GM21723 (cell line): Measurements from ENCODE around the gene EBF3.

Experiments used
- ATAC-seq: cut with Tn5 transposase; IDR thresholded peaks from one replicate; pipeline ENCODE4 v1.9.1; 2021; ENCODE audit warnings: mild to moderate bottlenecking, moderate library complexity; ENCODE audit not compliant: unreplicated experiment

Gene EBF3

GRCh38 chr10:129876838-129877237 is 87.2 kb downstream of the EBF3 start:
- no peak for ATAC-seq

- ATAC-seq = no peak
These were observed 87.9 kb downstream of the EBF3 start for GRCh38 chr10:129875993-129876726.

DNA sequence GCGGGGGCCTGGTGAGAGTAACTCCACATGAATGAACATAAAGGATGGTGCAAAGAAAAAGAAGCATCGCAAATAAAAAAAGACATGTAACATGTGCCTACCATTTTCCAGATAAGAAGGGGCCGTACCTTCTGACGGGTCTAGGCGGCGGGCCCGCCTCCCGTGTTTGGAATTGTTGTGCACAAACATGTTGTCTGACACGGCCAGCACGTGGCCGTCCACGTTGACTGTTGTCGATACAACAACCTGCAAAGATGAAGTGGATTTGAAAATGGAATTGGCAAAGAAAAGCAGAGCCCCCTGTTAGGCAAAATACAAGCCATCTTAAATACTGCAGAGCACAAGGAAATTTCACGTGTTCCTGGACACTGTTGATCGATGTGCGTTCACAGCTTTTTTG is 90.7 kb downstream of the EBF3 start:
- ATAC-seq = no peak

- no peak for ATAC-seq
These were observed 92.1 kb downstream of the EBF3 start for GRCh38 chr10:129871966-129872365.

GRCh38 chr10:129870961-129871621 is 93.0 kb downstream of the EBF3 start:
- no peak for ATAC-seq

- no peak for ATAC-seq
These were observed 93.7 kb downstream of the EBF3 start for GRCh38 chr10:129870474-129870757.

DNA sequence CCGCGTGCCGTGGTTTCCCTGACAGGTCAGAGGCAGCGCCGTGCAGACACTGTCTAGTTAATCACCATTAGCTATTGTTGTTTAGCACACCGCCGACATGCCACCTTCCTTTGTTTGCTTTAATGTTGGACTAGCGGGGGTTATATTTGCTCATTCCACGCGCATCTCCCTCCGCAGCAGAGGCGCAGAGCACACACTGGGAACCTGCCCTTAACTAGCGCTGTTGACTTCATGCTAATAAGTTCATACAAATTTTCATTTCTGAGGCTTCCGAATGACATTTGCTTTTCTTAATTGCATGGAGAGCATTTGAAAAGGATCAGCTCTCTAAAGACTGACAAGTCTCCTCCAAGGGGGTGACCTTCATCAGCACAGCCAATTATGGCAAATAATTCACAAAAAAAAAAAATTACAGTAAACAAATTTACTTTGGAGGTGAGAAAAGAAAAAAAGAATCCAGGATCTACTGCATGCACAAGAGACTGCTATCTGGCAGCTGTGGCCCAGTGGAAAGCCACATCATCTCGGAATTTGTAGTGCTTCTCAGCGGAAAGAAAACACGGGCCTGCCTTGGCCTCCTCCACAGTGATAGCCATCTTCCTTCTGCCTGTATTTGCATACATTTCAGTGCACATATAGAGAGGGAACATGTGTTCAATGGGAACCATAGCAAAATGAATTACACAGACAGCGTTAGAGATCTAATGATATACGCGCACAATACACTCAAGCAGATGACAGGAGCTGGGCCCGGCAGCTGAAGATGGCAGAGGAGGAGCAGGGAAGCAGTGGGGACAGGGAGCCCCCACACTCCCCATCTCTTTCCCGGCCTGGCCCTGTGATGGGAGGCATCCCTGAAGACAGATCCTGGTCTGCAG is 94.2 kb downstream of the EBF3 start:
- ATAC-seq = no peak

GRCh38 chr10:129868449-129869035 is 95.5 kb downstream of the EBF3 start:
- no peak for ATAC-seq

DNA sequence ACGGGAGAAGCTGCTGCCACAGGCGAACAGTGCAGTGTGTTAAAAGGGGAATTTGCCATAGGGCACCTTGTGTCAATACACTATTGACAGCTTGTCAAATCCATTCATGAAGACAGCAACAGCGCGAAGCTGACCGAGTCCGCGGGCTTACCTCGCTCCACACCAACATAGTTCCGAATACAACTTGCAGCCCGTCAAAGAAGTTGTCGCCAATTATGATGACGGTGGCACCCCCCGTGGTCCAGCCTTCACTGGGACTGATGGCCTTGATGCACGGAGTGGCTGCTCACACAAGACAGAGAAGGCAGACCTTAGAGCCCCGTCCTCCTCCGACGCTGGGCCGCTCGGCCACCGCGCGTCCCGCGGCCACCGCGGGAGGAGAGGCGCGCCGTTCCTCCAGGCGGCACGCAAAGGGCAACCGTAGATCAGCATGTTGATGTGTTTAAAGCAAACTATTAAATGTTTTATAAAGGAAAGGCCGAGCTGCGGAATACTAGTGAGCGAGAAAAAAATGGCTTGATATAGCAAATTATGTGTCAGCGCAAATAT is 96.4 kb downstream of the EBF3 start:
- no peak for ATAC-seq

DNA sequence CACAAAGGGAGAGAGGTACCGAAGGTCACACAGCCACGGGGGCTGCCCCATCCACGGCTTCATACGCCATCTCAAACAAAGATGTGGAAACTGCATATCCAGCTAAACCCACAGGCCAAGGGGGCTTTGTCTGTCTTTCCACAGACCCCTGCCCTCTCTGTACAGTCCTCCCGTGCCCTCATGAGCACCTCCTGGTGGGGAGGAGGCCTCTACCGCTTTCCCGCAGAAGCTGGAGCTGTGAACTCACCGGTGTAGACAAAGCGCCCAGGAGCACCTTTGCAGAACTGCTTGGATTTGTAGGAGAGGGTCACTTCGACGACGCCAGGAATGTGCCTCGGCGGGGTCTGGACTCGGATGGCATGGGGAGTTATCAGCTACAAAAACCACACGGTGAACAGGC is 97.2 kb downstream of the EBF3 start:
- ATAC-seq = no peak

DNA sequence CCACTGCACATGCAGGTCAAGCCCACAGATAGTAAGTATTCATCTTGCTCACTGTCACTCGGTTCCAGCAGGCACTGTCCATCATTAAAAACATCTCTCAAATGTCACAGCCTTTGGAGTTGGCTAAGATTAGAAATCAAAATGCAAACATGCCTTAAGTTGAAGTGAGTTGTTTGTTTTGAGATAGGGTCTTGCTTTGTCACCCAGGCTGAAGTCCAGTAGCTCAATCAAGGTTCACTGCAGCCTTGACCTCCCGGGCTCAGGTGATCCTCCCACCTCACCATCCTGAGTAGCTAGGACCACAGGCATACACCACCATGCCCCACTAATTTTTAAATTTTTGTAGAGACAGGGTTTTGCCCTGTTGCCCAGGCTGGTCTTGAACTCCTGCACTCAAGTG is 98.1 kb downstream of the EBF3 start:
- ATAC-seq = no peak

- no peak for ATAC-seq
These were observed 98.7 kb downstream of the EBF3 start for GRCh38 chr10:129865413-129865812.

DNA sequence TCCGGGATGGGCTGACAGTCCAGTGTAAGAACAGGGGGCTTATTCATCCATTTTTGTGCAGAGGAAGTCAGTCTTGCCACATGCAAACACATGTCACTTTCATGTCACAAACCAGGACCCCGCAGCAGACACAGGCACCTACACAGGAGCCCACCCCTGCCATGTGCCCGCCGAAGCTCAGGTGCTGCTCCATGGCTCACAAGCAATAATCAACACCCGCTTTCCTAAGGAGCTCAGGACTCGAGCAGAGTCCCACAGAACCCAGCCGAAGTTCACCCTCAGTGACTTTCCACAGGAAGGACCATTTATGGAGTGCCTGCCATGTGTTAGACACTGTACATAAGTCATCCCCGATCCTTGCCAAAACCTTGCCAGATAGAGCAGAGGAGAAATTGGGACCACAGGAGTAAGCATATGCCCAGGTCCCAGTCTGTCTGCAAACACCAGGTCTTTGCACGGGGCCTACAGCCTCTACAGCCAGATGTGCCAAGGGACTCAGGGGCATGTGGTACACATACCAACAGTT is 99.4 kb downstream of the EBF3 start:
- no peak for ATAC-seq

DNA sequence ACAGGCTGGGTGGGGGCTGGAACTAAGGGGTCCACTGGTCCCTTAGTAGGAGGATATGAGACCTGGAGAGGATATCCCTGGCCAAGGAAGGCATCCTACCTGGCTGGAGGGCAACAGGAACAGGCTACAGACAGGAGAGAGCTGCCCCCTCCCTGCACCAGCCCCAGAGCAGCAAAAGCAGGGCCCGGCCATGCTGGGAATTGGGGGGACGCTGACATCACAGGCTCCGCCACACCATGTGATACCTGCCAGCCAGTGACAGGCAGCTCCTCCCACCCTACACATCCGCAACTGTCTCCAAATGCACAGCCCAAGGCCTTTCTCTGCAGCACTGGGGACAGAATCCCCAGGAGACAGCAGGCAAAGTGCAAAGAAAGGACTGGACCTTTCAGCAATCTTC is 100.0 kb downstream of the EBF3 start:
- ATAC-seq = no peak

DNA sequence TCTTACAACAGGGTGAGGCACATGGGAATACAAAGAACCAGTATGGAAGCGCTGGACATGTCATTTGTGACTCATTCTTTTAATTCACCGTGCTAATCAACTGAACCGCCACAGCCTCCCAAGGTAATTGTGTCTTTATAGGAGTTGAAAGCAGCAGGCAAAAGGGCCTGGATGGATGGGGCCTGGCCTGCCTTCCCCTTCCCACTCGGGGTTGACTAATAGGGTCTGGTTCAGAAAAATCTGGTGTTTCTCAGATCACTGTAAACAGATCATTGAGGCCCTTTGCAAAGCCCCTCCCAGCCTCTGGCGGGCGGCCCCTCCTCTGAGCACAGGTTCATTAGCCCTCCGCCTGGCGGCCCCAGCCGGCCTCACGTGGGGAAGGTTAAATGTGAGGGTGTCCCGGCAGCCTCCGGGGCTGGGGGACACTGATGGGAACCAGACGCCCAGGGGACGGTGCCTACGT is 100.8 kb downstream of the EBF3 start:
- no peak for ATAC-seq

GRCh38 chr10:129861776-129862531 is 102.1 kb downstream of the EBF3 start:
- ATAC-seq = no peak

- no peak for ATAC-seq
These were observed 103.7 kb downstream of the EBF3 start for GRCh38 chr10:129860396-129860795.

- no peak for ATAC-seq
These were observed 104.5 kb downstream of the EBF3 start for GRCh38 chr10:129859536-129859935.

DNA sequence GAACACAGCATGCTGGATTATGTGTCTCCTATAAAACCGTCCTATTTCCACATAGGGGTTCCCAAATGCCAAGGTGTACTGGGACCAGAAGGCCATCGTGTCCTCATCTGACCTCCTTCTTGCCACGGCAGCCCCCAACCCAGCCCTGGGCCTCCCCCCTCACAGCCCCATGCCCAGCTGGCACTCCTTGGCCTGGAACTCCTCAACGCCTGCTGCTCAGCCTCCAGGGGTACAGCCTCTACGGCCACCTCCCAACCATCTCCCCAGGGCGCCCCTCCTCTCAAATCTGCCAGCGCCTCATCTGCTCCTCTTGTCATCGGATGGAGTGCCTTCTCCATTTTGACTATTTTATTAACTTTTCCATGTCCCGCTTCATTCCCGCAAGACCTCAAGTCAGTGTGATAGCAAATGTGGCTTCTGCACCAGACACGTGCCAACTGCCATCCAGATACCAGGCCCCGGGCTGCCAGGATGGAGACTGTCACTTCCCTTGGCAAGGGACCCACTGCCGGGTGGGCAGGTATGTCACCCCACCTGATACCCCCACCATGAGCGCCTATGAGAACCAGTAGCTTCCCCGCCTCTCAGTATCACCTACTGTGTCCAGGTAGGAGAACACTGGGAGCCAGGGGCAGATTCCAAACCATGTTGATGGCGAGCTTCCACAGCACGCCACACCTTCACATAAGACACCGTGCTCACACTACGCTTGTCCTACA is 106.7 kb downstream of the EBF3 start:
- ATAC-seq = no peak
